Upper lobe of left lung (tissue), 4 donors: ENCODE results near the gene GSN.

Experiments used
- CTCF ChIP-seq, 6 experiments: fragments of 450-650 bp in 4 of 6; fragments of 200-600 bp in 2 of 6; sonication (generic) in 2 of 6; IDR thresholded peaks; one replicate each; pipeline ENCODE4 v1.5.1; 2016 to 2019; ENCODE audit warnings: antibody characterized with exemption in 6 of 6
- POLR2A ChIP-seq, 4 donors: fragments of 450-650 bp; IDR thresholded peaks; one replicate each; pipeline ENCODE4 v1.5.1; 2016 to 2017; ENCODE audit warnings: antibody characterized with exemption in 4 of 4, mild to moderate bottlenecking in 2 of 4
- POLR2AphosphoS5 ChIP-seq, 2 donors: sonication (generic); formaldehyde crosslinking; IDR thresholded peaks; one replicate each; pipeline ENCODE4 v1.5.1; 2017; ENCODE audit warnings: antibody characterized with exemption in 2 of 2

GRCh38 chr9:121269642-121270254 is 1.8 kb downstream of the GSN start:
- no peak for TF ChIP-seq POLR2AphosphoS5 (IDR thresholded peaks at IDR 0.05)
- TF ChIP-seq POLR2A (IDR thresholded peaks at IDR 0.05) = no peak
- no peak for TF ChIP-seq CTCF (IDR thresholded peaks at IDR 0.05)
